ENCODE measurements around the gene MKNK1.

MKNK1 gene

GRCh38 chr1:46558966-46559365 lies 45.1 kb downstream of the MKNK1 start:
- TF ChIP-seq CTCF (IDR thresholded peaks at IDR 0.05), result no peak
- Histone ChIP-seq H3K4me2 (ENCODE audit: low read length) (no peak overlapping the region), H2AFZ (no peak overlapping the region), H3K4me3 (ENCODE audit: low read depth, low read length) (no peak overlapping the region), H3K27ac (no peak overlapping the region), H3K27me3 (ENCODE audit: control insufficient read depth, insufficient read depth, low read length) (no peaks in the 10 kb centered on the region), H3K4me1 (no peaks in the 10 kb centered on the region), H3K36me3 (ENCODE audit: control insufficient read depth, insufficient read depth, low read length) (no peaks in the 10 kb centered on the region), H3K9me3 (ENCODE audit: control insufficient read depth, low read length) (no peaks in the 10 kb centered on the region), H3K79me2 (no peaks in the 10 kb centered on the region), H3K9ac (no peak overlapping the region)

GRCh38 chr1:46558141-46558963 lies 45.7 kb downstream of the MKNK1 start:
- no peak overlapping the region for H3K4me3 ChIP-seq (ENCODE audit: low read depth, low read length)
- no peaks in the 10 kb centered on the region for H3K27me3 ChIP-seq (ENCODE audit: control insufficient read depth, insufficient read depth, low read length)
- H2AFZ ChIP-seq, result no peak overlapping the region
- H3K27ac ChIP-seq, result no peak overlapping the region
- no peaks in the 10 kb centered on the region for H3K9me3 ChIP-seq (ENCODE audit: control insufficient read depth, low read length)
- H3K36me3 ChIP-seq (ENCODE audit: control insufficient read depth, insufficient read depth, low read length), result no peaks in the 10 kb centered on the region
- H3K79me2 ChIP-seq, result no peaks in the 10 kb centered on the region
- no peak for TF ChIP-seq CTCF (IDR thresholded peaks at IDR 0.05)
- no peak overlapping the region for H3K9ac ChIP-seq
- H3K4me2 ChIP-seq (ENCODE audit: low read length), result no peak overlapping the region
- H3K4me1 ChIP-seq, result no peaks in the 10 kb centered on the region

- Histone ChIP-seq H3K4me3 (ENCODE audit: low read depth, low read length) (no peak overlapping the region), H3K27me3 (ENCODE audit: control insufficient read depth, insufficient read depth, low read length) (no peaks in the 10 kb centered on the region), H3K9ac (no peak overlapping the region), H3K4me1 (no peaks in the 10 kb centered on the region), H3K9me3 (ENCODE audit: control insufficient read depth, low read length) (no peaks in the 10 kb centered on the region), H3K36me3 (ENCODE audit: control insufficient read depth, insufficient read depth, low read length) (no peaks in the 10 kb centered on the region), H3K4me2 (ENCODE audit: low read length) (no peak overlapping the region), H3K79me2 (no peaks in the 10 kb centered on the region), H3K27ac (no peak overlapping the region), H2AFZ (no peak overlapping the region)
- TF ChIP-seq CTCF (IDR thresholded peaks at IDR 0.05), result no peak
Observed at GRCh38 chr1:46557403-46557802, 46.7 kb downstream of the MKNK1 start.

GRCh38 chr1:46556822-46557221 lies 47.2 kb downstream of the MKNK1 start:
- no peaks in the 10 kb centered on the region for H3K36me3 ChIP-seq (ENCODE audit: control insufficient read depth, insufficient read depth, low read length)
- H3K4me3 ChIP-seq (ENCODE audit: low read depth, low read length), result no peak overlapping the region
- no peak overlapping the region for H2AFZ ChIP-seq
- no peaks in the 10 kb centered on the region for H3K9me3 ChIP-seq (ENCODE audit: control insufficient read depth, low read length)
- no peak overlapping the region for H3K27ac ChIP-seq
- no peaks in the 10 kb centered on the region for H3K27me3 ChIP-seq (ENCODE audit: control insufficient read depth, insufficient read depth, low read length)
- TF ChIP-seq CTCF (IDR thresholded peaks at IDR 0.05), result no peak
- H3K9ac ChIP-seq, result no peak overlapping the region
- H3K4me2 ChIP-seq (ENCODE audit: low read length), result no peak overlapping the region
- H3K4me1 ChIP-seq, result no peaks in the 10 kb centered on the region
- no peaks in the 10 kb centered on the region for H3K79me2 ChIP-seq

Measured in parathyroid adenoma (tissue), 2 donors.